Esophagus muscularis mucosa (tissue), 4 donors: ENCODE results near the gene ERBIN.

Experiments used
- CTCF ChIP-seq, 3 experiments: fragments of 200-600 bp in 2 of 3; fragments of 450-650 bp in 1 of 3; sonication (generic) in 2 of 3; IDR thresholded peaks; one replicate each; pipeline ENCODE4 v1.5.1; 2017 to 2019; ENCODE audit warnings: antibody characterized with exemption in 3 of 3, mild to moderate bottlenecking in 2 of 3, moderate library complexity in 1 of 3
- EP300 ChIP-seq: sonication (generic); formaldehyde crosslinking; IDR thresholded peaks from one replicate; pipeline ENCODE4 v1.6.1; 2017; ENCODE audit warnings: antibody characterized with exemption
- POLR2AphosphoS5 ChIP-seq, 2 donors: sonication (generic); formaldehyde crosslinking; IDR thresholded peaks; one replicate each; pipeline ENCODE4 v1.6.1; 2017; ENCODE audit warnings: antibody characterized with exemption in 2 of 2

- TF ChIP-seq CTCF (IDR thresholded peaks at IDR 0.05) (no peak), EP300 (no peak), POLR2AphosphoS5 (IDR thresholded peaks at IDR 0.05) (no peak)
These were observed 55.2 kb downstream of the ERBIN start for GRCh38 chr5:65981548-65981947.
